CD1c-positive myeloid dendritic cell (primary cell): ENCODE measurements around the gene P2RY2.

Experiments
- DNase-seq: peaks from one replicate; pipeline ENCODE4 v3.0.0-alpha.2; 2016; ENCODE audit errors: extremely low spot score

P2RY2 gene

GRCh38 chr11:73242251-73243092, 24.4 kb downstream of the P2RY2 start:
- peak; percentile 79 for DNase-seq

GRCh38 chr11:73243093-73243485, 25.0 kb downstream of the P2RY2 start:
- DNase-seq = no peak

GRCh38 chr11:73244589-73245240, 26.6 kb downstream of the P2RY2 start:
- no peak for DNase-seq

GRCh38 chr11:73245461-73245860, 27.4 kb downstream of the P2RY2 start:
- DNase-seq = no peak

GRCh38 chr11:73246303-73246702, 28.2 kb downstream of the P2RY2 start:
- DNase-seq = no peak

DNA sequence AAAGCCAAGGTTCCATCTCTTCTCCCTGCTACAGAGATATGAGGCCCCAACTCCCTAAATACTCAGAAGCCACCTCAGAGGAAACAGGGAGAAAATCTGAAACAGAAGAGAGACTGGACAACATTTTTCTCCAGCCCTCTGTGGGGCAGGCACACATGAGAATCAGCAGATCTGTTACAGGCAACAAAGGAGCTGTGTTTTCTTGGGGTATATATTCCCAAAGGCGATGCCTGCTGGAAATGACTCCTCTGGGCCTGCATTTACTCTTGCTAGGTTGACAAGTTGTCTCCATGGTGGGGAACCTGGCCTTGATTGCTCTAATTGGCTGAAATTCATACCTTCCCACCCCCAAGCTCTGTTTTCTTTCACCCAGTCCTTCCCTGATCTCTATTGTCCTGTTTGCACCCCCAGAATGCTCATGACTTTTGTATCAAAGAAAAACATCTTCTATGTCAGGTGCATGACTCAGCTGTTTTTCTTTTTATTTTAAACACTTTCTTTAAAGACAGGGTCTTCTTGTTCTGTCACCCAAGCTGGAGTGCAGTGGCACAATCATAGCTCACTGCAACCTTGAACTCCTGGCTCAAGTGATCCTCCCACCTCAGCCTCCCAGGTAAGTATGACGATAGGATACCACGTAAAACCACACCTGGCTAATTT, 30.6 kb downstream of the P2RY2 start:
- DNase-seq = no peak

- no peak for DNase-seq
Observed at GRCh38 chr11:73249304-73249703, 31.2 kb downstream of the P2RY2 start.

- DNase-seq = no peak
Observed at GRCh38 chr11:73249853-73250783, 32.0 kb downstream of the P2RY2 start.

DNA sequence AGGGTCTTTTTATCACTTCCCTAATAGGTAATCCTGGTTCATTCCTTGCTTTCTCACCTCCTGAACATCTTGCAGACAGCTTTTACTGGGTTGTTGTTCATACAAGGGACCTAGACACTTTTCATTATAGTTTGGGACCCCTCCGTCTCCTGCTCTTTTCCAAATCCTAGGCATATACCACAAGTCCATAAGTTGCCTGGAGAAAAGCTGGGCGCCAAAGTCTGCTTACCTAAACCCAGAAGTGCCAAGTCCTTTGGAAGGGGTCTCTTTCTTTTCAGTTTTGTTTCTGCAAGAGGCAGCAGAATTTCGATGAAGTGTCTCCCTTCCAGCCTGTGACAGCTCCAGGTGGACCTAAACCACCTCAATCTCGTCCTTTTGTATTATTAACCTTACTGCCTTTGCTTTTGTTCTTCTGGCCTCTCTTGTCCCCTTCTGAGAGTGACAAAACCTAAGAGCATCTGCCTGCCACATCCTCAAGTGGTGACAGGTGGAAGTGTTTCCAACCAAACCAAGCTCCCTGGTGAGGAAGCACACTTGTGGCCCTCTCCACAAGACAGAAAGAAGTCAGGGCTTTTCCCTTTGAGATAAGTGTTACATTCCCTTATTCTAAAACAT, 34.6 kb downstream of the P2RY2 start:
- DNase-seq = no peak

DNA sequence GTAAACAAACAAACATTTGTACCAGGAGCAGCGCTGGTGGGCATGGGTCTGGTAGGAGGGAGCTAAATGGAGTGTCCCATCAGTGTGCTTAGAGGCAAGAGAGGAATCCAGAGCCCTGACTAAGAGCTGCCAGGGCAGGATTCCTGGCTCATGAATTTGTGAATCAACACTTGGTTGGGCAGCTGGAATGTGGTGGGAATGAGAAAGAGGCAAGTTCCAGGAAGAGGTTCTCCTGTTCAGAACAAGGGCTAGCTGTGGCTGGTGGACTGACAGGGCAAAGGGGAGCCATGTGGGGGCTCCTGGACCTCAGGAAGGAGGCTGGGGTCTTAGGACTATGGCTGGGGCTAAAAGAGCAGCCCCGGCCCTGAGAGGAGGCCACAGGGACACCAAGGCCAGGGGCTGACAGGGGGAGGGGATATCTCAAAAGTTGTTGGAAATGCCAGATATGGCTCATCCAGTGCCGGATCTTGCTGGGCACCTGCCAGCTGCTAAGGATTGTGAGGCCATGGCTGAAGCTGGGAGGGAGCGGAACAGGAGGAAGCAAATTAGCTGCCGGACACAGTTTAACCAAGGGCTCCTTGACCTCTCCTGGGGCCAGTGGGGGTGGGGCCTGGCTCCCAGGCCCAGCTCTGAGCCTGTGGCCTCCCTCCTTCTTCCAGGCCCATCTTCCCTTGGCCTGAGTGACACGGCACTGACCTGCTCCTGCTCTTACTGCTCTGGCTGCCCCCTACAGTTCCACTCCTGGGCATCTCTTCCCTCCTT, 39.4 kb downstream of the P2RY2 start:
- DNase-seq = no peak

DNA sequence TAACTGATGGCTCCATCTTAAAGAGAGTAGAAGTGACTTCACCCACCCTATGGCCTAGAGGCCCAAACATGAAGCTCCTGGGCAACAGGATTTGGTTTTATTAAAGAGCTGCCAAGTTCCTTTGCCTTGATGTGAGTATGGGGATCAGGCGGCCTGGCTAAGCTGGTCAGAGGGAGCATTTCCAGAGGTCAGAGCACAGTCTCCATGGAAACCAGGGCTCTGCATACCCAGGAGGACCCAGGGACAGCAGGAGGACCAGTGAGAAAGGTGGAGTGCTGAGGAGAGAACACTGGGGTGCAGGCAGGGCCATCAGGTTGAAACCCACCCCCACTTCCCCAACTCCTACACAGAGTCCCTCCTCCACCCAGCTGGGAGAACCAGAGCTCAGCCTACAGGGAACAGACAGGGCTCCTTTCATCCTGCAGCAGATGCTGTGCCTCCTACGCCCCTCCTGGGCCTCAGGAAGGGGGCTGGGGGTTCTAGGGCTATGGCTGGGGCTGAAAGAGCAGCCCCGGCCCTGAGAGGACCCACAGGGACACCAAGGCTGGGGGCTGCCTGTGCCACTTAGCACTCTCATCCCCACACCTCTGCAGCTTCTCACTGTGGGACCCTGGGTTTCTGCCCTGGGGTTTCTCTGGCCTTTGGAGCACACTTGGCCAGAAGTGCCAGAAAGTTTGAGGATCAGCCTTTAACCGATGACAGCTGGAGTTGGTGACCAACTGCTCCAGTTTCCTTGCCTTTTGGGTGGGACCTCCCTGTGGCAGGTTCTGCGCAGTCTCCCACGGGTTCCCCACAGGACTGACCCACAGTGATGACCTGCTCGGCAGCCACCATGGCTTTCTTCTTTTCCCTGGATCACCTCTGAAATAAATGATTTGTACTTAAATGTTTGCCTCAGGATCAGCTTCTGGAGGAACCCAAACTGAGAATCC, 40.3 kb downstream of the P2RY2 start:
- DNase-seq = peak; percentile 30

- no peak for DNase-seq
Observed at GRCh38 chr11:73259406-73260126, 41.5 kb downstream of the P2RY2 start.

GRCh38 chr11:73260127-73260457, 42.0 kb downstream of the P2RY2 start:
- DNase-seq = no peak

- DNase-seq = peak; percentile 48
Observed at GRCh38 chr11:73262851-73263495, 44.9 kb downstream of the P2RY2 start.

- DNase-seq = no peak
Observed at GRCh38 chr11:73263640-73264039, 45.6 kb downstream of the P2RY2 start.

- DNase-seq = no peak
Observed at GRCh38 chr11:73265278-73265810, 47.3 kb downstream of the P2RY2 start.

DNA sequence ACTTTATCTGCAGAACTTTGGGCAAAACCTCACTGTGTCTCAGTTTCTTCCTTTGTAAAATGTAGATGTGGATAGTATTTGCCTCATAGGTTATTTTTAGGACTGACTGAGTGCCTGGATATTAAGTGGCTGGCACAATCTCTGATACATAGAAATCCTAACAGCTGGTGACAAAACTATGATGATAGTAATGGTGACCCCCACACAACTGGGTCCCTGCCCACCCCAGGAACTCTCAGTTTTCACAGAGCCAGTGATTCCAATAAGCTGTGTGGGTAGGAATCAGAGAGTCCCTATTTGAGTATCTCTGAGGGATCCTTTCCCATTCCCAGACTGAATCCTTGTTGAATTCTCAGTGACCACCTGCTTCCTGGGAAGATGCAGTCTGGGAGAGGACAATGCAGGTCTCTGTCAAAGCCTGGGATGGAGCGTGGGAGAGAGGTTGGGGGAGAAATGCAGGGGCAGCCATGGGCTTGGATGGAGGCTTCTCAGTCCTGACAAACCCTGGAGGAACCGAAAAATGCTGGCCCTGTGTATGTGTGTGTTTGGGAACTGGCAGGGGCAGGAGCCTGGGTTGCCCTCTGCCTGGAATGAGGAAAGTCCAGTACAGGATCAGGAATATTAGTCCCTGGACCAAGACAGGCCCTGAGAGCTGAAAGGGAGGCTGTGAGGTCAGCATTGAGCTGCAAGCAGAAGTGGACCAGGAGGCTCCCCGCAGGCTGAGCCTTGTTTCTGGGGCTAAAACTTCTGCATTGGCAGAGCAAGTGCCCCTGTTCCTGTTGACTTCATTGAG, 48.0 kb downstream of the P2RY2 start:
- peak; percentile 44 for DNase-seq
